ENCODE measurements around the gene GCC2.
A peak's percentile ranks its signal among the peaks of the same experiment; 100 is the strongest.
"Not testable (repeated sequence)": the region's sequence is repeated elsewhere in the genome, so short reads cannot be mapped to it uniquely, and the experiment has no call there.

Gene GCC2

GRCh38 chr2:108446703-108447102 is 2.3 kb upstream of the GCC2 start:
- DNase-seq, result peak; percentile 6

GRCh38 chr2:108447947-108448677 is 894 bp upstream of the GCC2 start:
- no peak for DNase-seq

- no peak for DNase-seq
These were observed 564 bp downstream of the GCC2 start for GRCh38 chr2:108449410-108450130.

GRCh38 chr2:108450863-108451262 is 1.9 kb downstream of the GCC2 start:
- no peak for DNase-seq

GRCh38 chr2:108451976-108452375 is 3.0 kb downstream of the GCC2 start:
- no peak for DNase-seq

GRCh38 chr2:108453530-108453929 is 4.5 kb downstream of the GCC2 start:
- not testable (repeated sequence) for DNase-seq

GRCh38 chr2:108454440-108454839 is 5.4 kb downstream of the GCC2 start:
- DNase-seq, result no peak

GRCh38 chr2:108455571-108455970 is 6.6 kb downstream of the GCC2 start:
- no peak for DNase-seq

GRCh38 chr2:108458082-108458481 is 9.1 kb downstream of the GCC2 start:
- DNase-seq, result no peak

- no peak for DNase-seq
These were observed 10.4 kb downstream of the GCC2 start for GRCh38 chr2:108459441-108459840.

GRCh38 chr2:108460345-108461037 is 11.5 kb downstream of the GCC2 start:
- DNase-seq, result no peak

GRCh38 chr2:108477099-108477498 is 28.1 kb downstream of the GCC2 start:
- no peak for DNase-seq

GRCh38 chr2:108485253-108485652 is 36.2 kb downstream of the GCC2 start:
- no peak for DNase-seq

GRCh38 chr2:108490506-108491122 is 41.6 kb downstream of the GCC2 start:
- no peak for DNase-seq

- DNase-seq, result no peak
These were observed 42.8 kb downstream of the GCC2 start for GRCh38 chr2:108491848-108492247.

- no peak for DNase-seq
These were observed 43.4 kb downstream of the GCC2 start for GRCh38 chr2:108492364-108492763.

GRCh38 chr2:108496167-108496566 is 47.2 kb downstream of the GCC2 start:
- not testable (repeated sequence) for DNase-seq

GRCh38 chr2:108507620-108508019 is 58.6 kb downstream of the GCC2 start:
- not testable (repeated sequence) for DNase-seq

- not testable (repeated sequence) for DNase-seq
These were observed 63.4 kb downstream of the GCC2 start for GRCh38 chr2:108512431-108512830.

- DNase-seq, result not testable (repeated sequence)
These were observed 65.5 kb downstream of the GCC2 start for GRCh38 chr2:108514478-108514877.

- DNase-seq, result not testable (repeated sequence)
These were observed 75.7 kb downstream of the GCC2 start for GRCh38 chr2:108524688-108525087.

- not testable (repeated sequence) for DNase-seq
These were observed 76.3 kb downstream of the GCC2 start for GRCh38 chr2:108525258-108525657.

- no peak for DNase-seq
These were observed 82.7 kb downstream of the GCC2 start for GRCh38 chr2:108531674-108532055.
